Activated CD4-positive, alpha-beta T cell treated with anti-CD3 and anti-CD28 coated beads, Interleukin-2, amount 50 U/mL, for 24 hours (primary cell): ENCODE measurements around the gene TMEM233.
A peak's percentile ranks its signal among the peaks of the same experiment; 100 is the strongest.

Experiments
- DNase-seq, 2 donors: peaks; one replicate each; pipeline ENCODE4 v3.0.0-alpha.2; 2020; ENCODE audit warnings: low read depth in 1 of 2, low spot score in 1 of 2

Gene TMEM233

GRCh38 chr12:119593578-119594398 is at the start of gene TMEM233:
Gene TMEM233 (plus strand): TSS chr12:119593774. CDS start chr12:119593849, 75 bp downstream.
- DNase-seq: no peak

- DNase-seq: peak; percentile 21 to 61
Observed at GRCh38 chr12:119544765-119545625, 48.6 kb upstream of the TMEM233 start.

DNA sequence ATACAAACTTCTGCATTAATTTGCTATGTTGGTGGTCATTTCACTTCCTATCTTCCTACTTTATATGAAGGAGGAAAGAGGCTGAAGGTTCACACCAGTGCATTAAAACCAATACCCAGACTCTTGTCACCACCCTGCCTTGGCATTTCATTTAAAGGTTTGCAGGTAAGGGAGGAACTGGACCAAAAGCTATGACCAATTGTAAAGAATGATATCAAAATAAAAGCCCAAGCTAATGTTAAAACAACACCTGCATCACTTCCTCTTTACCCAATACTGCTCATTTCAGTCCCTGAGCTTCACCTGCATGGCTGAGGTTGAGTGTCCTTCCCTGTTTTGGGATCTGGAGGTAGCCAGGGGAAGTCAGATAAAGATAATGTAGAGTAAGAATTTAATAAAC is 47.2 kb upstream of the TMEM233 start:
- no peak for DNase-seq

DNA sequence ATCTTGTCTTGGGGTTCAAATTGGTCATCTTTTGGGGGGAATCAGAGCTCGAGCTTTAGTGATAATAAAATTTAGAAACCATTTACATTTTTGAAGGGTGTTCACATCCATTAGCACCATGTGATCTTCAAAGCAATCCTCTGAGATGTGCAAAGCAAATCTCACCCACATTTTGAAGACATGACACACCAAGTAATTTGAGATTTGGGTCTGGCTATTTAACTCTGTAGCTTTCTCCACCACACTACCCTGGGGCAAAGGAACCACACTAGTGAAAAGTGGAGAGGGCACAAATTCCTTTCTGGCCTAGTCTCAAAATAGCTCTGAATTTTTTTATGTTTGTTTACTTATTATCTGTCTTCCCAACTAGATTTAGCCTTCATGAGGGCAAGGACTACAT is 46.6 kb upstream of the TMEM233 start:
- DNase-seq: no peak

DNA sequence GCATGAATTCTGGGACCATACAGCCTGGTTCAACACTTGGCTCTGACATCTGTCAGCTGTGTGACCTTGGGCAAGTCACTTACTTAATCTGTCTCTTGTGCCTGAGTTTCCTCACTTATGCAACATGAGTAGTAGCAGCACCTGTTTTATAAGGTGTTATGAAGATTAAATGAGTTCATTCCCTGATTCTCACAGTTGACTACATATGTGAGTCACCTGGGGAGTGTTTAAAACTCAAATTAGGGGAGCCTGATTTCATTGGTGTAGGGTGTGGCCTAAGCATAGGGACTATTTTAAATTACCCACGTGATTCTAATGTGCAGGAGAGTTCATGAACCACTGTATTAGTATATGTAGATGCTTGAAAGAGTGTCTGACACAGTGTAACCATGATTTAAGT is 36.7 kb upstream of the TMEM233 start:
- DNase-seq: no peak

GRCh38 chr12:119565404-119565803 is 28.2 kb upstream of the TMEM233 start:
- DNase-seq: no peak

DNA sequence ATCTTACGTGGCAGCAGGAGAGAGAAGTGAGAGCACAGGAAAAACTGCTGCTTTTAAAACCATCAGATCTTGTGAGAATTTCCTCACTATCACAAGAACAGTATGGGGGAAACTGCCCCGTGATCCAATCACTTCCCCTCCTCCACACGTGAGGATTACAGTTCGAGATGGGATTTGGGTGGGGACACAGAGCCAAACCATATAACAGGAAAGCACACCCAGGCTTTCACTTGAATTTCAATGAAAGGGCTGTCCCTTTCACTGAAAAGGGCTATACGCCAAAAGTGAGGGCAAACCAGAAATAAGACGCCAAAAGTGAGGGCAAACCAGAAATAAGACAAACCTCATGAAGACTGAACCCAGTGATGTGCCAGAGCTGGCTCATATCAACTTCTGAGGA is 22.8 kb upstream of the TMEM233 start:
- DNase-seq: no peak

- DNase-seq: no peak
Observed at GRCh38 chr12:119573086-119573485, 20.5 kb upstream of the TMEM233 start.

- DNase-seq: no peak
Observed at GRCh38 chr12:119574255-119574654, 19.3 kb upstream of the TMEM233 start.

- DNase-seq: no peak
Observed at GRCh38 chr12:119576118-119576810, 17.3 kb upstream of the TMEM233 start.

- no peak for DNase-seq
Observed at GRCh38 chr12:119576915-119577314, 16.7 kb upstream of the TMEM233 start.

DNA sequence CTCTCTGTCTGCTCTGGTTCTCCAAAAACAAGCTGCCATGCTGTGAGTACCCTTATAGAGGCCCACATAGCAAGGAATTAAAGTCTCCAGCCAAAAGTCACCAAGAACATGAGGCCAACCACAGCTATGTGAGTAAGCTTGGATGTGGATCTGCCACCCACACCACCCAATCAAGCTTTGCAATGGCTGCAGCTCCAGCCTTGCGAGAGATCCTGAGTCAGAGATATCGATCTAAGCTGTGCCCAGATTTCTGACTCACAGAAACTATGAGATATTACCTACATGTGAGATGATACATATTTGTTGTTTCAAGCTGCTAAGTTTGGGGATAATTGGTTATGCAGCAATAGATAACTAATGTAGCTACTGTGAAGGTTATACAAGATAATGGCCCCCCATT is 15.5 kb upstream of the TMEM233 start:
- no peak for DNase-seq

GRCh38 chr12:119589097-119589496 is 4.5 kb upstream of the TMEM233 start:
- DNase-seq: no peak

- DNase-seq: no peak
Observed at GRCh38 chr12:119589634-119590033, 3.9 kb upstream of the TMEM233 start.

- DNase-seq: no peak
Observed at GRCh38 chr12:119592232-119592631, 1.3 kb upstream of the TMEM233 start.

GRCh38 chr12:119594399-119594730 is 791 bp downstream of the TMEM233 start:
- DNase-seq: no peak

GRCh38 chr12:119594772-119595445 is 1.3 kb downstream of the TMEM233 start:
- no peak for DNase-seq

GRCh38 chr12:119598159-119598558 is 4.6 kb downstream of the TMEM233 start:
- no peak for DNase-seq

DNA sequence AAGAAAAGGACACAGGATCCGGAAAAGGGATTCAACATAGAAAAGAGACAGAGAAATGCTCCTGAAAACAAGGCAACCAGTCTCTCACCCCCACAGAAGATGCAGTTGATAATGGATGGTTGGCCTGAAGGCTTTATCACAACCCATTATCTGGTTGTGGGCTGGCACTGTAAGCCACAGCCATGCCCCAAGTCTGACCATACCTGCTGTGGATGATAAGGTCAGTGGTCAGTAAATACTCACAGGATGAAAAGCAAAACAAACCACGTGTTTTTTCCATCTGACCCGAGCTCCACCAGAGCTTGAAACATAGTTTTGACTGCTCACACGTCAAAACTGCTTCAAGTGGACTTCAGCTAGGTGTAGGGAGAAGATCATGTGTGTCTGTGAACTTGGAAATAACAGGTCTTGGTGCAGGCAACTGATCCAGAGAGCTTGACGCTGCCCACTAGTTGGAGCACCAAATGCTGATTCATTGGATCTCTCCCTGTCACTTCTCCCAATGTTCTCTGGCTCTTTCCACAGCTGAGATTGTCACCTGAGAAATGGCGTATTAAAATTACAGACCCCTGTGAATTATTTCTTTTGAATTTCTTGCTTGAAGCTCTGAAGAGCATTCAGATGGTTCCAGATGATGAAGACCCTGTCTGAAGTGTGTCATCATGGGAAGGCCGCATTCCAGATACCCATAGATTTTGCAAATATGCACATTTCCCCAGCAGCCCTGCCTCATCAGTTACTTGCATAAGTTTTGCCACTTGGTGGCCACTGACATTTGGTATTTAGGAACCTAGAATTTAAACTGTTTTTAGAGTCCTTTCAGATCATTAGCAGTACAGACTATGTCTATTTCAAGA is 8.5 kb downstream of the TMEM233 start:
- no peak for DNase-seq

DNA sequence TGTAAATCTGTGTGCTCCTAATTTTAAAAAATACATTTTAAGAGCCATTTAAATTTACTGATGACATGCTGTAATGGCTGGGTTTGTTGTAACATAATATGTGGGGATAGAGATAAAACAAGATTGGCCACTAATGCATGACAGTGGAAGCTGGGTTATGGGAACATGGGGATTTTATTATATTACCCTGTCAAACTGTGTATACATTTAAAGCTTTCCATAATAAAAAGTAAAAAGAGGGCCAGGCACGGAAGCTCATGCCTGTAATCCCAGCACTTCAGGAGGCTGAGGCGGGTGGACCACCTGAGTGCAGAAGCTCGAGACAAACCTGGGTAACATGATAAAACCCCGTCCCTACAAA is 9.1 kb downstream of the TMEM233 start:
- DNase-seq: no peak
